GM21529 (cell line): ENCODE measurements around the gene BOD1.

Source experiments
- ATAC-seq: cut with Tn5 transposase; IDR thresholded peaks from one replicate; pipeline ENCODE4 v1.9.1; 2021; ENCODE audit not compliant: unreplicated experiment

Gene BOD1

GRCh38 chr5:173581408-173582215, 34.8 kb downstream of the BOD1 start:
- no peak for ATAC-seq

- ATAC-seq = no peak
Measured at GRCh38 chr5:173578947-173579615, 37.4 kb downstream of the BOD1 start.

DNA sequence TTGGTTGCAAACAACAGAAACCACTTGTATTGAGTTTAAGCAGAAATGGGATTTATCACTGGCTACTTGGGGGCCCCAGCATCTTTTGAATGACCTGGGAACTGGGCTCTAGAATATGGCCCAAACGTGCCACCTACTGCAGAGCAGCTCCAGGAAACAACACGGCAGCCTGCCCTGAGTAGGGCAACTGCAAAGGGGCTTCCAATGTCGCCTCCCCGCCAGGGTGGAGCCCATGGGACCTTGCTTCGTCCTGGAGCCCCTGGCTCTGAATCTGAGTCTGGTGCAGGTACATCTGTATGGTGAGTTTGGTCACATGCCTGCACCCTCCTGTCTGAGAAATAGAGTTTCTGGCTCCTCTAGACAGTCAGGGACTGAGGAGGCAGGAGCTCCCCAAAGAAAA, 38.6 kb downstream of the BOD1 start:
- no peak for ATAC-seq

DNA sequence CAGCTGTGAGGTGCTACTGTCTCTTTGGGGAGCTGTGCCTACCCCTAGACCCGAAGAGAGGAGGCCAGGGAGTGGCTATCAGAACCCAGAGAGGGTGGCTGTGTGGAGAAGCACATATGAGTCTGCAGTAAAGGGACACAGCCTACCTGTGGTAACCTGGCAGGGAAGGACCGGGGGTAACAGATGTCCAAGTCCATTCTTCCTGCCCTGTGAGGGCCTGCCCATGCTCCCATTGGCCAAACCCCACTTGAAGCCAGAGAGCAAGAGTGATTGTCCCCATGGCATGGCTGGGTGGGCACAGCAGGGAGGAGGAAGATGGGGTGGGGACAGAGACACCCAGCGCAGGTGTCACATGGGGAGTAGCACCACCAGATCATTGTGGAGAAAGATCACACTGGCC, 39.3 kb downstream of the BOD1 start:
- ATAC-seq = no peak

- ATAC-seq = no peak
Measured at GRCh38 chr5:173575985-173576384, 40.5 kb downstream of the BOD1 start.

GRCh38 chr5:173574983-173575382, 41.5 kb downstream of the BOD1 start:
- no peak for ATAC-seq

- peak; percentile 75 for ATAC-seq
Measured at GRCh38 chr5:173573126-173573960, 43.1 kb downstream of the BOD1 start.

- ATAC-seq = no peak
Measured at GRCh38 chr5:173572431-173573125, 43.9 kb downstream of the BOD1 start.

DNA sequence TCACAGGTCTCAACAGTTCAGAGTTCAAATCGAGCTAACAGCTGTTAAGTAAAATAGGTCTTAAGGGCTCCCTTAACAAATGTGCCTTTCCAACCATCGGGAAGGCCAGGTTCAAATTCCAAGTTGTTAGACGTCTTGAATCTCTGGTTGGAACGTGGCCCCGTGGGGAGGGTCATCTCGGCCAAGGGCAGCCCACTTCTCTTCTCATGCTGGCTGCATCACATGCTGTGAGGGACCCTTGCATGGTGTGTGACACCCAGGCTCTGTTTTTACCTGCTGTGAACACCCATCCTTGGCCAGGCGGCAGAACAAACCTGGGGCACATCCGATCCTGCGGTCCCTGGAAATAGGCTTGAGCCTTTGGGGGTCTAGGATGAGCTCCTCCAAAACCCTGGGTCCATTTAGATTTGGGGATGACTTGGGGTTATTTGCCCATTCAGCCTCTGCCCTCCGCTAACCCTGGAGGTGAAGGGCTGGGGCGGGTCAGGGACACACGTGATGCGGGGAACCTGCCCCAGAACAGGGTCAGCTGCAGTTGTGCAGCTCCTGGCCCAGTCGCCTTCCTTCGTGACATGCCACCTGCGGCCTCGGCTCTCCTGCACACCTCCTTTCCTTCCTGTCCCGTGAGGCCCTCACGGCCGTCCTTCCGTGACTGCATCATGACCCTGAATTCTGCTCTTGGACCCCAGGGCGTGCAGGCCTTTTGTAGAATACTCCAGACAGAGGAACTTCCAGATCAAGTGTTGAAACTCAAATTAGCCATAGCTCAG, 45.9 kb downstream of the BOD1 start:
- no peak for ATAC-seq

DNA sequence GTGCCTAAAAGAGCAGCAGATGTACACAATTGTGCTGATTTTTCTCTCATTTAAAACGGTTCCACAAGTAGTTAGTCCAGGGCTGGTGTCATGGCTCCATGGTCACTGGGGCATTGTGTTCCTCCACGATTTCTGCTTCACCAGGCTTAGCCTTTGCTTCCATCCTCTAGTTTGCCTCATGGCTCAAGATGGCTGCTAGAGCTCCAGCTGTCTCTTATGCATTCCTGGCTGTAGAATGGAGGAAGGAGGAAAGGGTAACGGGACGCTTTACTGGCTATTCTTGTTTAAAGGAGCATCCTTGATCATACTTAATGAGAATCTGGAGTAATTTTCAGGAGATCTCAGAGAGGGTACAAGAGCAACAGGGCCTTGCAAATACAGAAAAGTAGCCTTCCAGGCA, 47.7 kb downstream of the BOD1 start:
- ATAC-seq = no peak

DNA sequence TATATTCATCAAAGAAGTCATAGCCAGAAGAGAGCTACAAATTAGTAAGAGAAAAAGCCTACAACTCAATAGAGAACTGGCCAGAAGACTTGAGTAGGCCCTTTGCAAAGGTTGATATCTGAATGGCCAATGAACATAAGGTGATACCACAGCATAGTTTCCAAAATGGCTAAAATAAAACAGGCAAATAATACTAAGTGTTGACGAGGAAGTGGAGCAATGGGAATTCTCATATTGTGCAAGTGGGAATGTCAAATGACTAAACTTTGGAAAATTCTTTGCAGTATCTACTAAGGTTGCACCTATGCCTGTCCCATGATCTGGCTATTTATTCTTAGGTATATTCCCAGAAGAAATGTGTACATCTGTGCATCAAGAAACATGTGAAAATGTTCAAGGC, 48.3 kb downstream of the BOD1 start:
- ATAC-seq = no peak

GRCh38 chr5:173567548-173567947, 48.9 kb downstream of the BOD1 start:
- no peak for ATAC-seq

DNA sequence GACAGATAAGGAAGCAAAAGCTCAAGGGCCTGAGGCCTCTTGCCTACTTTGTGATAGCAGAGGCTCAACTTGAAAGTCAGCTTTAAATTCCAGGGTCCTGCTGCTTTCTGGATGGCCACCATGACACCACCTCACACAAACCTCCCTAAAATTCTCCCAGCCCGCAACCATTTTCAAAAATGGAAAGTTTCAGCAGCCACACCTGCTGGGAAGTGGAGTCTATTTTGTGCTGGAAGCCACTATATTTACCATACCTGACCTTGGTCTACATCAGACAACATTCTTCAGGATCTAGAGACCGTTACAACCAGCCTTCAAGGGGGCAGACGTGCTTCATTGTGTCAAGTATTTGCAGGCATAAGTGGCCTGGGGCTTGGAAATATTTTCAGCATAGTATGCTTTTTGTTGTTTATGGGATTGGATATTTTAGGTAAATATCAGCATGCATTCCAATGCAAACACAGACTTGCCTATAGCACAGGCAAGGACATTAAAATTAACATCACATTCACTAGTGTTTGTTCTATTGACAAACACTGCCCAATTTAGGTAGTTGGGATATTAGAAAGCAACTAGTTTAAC, 50.9 kb downstream of the BOD1 start:
- ATAC-seq = no peak

DNA sequence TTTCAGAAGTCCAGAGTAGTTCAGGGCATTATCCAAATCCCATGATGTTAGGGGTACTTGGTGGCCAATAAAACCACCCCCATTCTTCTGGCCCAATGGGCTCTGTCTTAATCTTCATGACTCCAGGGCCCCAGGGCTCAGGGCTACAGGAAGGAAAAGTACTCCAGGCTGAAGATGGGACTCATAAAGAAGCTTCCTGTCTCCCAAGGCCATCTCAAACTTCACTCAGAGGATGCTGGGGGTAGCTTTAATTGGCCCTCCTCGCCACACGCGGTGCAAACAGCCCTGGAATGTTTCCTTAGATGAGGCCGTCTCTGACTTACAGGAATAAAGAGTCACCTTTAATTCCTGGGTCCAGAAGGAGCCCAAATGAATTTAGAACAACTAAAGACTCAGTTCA, 52.3 kb downstream of the BOD1 start:
- ATAC-seq = no peak

DNA sequence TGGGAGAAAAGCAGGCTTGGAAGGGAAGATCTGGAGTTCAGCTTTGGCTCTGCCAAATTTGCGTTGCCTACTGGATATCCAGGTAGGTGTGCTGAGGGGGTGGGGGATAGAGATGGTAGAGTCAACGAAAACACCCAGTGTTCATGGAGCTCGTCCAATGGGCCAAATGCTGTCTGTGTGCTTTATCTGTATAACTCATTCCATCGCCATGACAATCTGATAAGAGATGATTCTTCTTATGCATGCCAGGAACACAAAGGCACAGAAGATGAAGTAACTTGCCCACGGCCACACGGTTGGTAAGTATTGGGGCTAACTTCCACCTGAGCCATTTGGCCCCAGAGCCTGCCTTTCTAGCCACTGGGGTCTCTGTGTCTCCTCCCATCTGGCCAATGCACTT, 53.2 kb downstream of the BOD1 start:
- ATAC-seq = no peak

DNA sequence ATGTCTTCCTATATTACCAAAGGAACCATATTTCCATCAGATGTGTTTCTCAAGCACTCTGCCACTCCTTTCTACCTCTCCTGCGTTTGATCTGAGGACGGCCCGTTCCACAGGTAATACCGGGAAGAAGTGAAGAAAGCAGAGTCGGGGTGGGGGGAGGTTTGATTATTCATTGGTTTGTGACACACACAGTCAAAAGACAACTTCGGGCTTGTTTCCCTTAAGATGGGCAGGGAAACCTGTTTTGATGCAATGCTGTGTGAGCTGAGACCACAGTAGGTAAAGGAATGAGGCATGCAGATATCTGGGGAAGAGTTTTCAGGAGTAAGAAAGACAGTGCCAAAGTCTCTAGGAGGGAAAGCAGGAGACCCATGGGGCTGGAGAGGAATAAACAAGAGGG, 54.0 kb downstream of the BOD1 start:
- ATAC-seq = no peak
